ENCODE data around the gene GLS2.

- TF ChIP-seq REST (IDR thresholded peaks at IDR 0.05; ENCODE audit: insufficient read depth in 1 of 2, low read depth in 2 of 2, low read length in 2 of 2) (no peak), TAF1 (IDR thresholded peaks at IDR 0.05; ENCODE audit: borderline replicate concordance, insufficient read depth, low read length) (no peak)
Observed at GRCh38 chr12:56457817-56458216, 30.1 kb downstream of the GLS2 start.

Measured in PFSK-1 (cell line).